Kidney epithelial cell (primary cell): Measurements from ENCODE around the gene EHD1. TPM values are rescaled to one million over a fixed set of nuclear protein-coding genes. Genes with fewer than 3 reads are reported as not detected.
A peak's percentile ranks its signal among the peaks of the same experiment; 100 is the strongest.

ENCODE experiments used
- DNase-seq: peaks from one replicate; pipeline ENCODE4 v3.0.0-alpha.2; 2010; ENCODE audit warnings: low read depth
- H3K27me3 ChIP-seq: 2 replicates; pipeline ENCODE4 v1.6.0; 2011; ENCODE audit warnings: low read length; ENCODE audit not compliant: control insufficient read depth, insufficient read depth
- H3K36me3 ChIP-seq: 2 replicates; pipeline ENCODE4 v1.5.1; 2011; ENCODE audit warnings: low read length; ENCODE audit not compliant: control insufficient read depth, insufficient read depth
- H3K4me3 ChIP-seq: 2 replicates; pipeline ENCODE4 v1.5.1; 2011; ENCODE audit warnings: low read depth, mild to moderate bottlenecking, control low read depth, low read length
- total RNA-seq: library from RNA; depleted of rRNA; stranded (reverse); fragments of >200 nt; gene quantifications from 2 replicates; pipeline ENCODE4 v1.2.3, GENCODE V29; 2015
- TF ChIP-seq, protein P1 (sequence below): IDR thresholded peaks from 2 replicates; pipeline ENCODE4 v1.5.1; 2011; ENCODE audit warnings: mild to moderate bottlenecking, moderate library complexity, low read length, control low read depth, inconsistent platforms; ENCODE audit not compliant: insufficient read depth, poor library complexity, severe bottlenecking

Gene EHD1
- total RNA-seq, 1 donor from 2014 or later = 100 TPM

DNA sequence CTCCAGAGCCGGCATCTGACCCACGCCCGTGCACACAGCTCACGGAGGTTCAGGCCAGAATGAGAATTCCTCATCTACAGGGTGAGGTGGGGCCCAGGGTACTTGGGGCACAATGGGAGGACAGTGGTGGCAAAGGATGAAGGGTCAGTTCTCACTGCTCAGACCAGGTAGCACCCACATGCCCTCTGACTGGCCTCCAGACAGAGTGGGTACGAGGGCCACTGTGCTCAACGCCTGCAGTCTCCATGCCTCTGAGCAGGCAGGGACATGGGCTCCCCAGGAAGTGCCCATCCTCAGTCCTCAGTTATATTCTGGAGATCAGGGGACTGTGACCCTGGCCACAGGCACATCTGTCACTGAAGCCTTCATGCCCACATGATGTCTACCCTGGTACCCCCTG, 20.9 kb downstream of the EHD1 start:
- Histone ChIP-seq H3K36me3 (peaks cover 3% of the 10 kb centered on the region), H3K4me3 (no peak overlapping the region), H3K27me3 (no peaks in the 10 kb centered on the region)
- DNase-seq = no peak
- TF ChIP-seq, protein P1, sequence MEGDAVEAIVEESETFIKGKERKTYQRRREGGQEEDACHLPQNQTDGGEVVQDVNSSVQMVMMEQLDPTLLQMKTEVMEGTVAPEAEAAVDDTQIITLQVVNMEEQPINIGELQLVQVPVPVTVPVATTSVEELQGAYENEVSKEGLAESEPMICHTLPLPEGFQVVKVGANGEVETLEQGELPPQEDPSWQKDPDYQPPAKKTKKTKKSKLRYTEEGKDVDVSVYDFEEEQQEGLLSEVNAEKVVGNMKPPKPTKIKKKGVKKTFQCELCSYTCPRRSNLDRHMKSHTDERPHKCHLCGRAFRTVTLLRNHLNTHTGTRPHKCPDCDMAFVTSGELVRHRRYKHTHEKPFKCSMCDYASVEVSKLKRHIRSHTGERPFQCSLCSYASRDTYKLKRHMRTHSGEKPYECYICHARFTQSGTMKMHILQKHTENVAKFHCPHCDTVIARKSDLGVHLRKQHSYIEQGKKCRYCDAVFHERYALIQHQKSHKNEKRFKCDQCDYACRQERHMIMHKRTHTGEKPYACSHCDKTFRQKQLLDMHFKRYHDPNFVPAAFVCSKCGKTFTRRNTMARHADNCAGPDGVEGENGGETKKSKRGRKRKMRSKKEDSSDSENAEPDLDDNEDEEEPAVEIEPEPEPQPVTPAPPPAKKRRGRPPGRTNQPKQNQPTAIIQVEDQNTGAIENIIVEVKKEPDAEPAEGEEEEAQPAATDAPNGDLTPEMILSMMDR = no peak

DNA sequence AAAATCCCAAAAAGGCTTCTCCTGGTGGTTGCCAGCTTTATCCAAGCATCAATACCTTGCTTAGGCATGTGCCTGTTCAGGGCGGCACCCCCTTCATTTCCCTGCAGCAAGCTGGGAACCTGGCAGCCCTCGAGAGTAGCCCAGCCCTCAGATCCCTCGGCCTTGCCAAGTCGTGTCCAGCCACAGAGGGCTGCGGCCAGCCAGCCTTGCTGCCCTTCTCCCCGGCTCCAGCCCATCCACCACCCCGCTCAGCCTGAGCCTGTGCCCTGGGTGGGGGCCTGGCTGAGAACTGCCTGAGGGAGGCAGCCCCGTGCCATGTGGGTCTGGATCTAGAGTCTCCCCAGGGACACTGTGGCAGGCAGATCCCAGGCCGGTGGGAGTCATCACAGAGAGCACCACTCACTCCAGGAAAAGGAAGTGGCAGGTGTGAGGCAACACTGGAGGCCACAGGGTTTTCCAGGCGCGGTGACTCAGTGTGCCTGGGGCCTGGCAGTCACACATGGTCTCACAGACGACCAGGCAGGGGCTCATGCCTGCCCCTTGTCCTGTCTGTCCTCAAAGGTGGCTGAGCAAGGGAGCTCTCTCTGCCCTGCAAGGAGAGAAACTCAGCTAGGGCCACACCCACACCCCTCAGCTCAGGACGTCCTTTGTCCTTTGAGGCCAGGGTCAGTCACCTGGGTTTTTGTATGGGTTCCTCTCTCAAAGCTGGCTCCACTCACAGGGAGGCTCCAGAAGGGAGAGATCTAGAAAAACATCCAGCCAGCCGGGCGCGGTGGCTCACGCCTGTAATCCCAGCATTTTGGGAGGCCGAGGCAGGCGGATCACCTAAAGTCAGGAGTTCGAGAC, 21.8 kb downstream of the EHD1 start:
- TF ChIP-seq, protein P1 = no peak
- H3K36me3 ChIP-seq = peaks cover 3% of the 10 kb centered on the region
- H3K27me3 ChIP-seq = no peaks in the 10 kb centered on the region
- DNase-seq = peak; percentile 81
- no peak overlapping the region for H3K4me3 ChIP-seq

DNA sequence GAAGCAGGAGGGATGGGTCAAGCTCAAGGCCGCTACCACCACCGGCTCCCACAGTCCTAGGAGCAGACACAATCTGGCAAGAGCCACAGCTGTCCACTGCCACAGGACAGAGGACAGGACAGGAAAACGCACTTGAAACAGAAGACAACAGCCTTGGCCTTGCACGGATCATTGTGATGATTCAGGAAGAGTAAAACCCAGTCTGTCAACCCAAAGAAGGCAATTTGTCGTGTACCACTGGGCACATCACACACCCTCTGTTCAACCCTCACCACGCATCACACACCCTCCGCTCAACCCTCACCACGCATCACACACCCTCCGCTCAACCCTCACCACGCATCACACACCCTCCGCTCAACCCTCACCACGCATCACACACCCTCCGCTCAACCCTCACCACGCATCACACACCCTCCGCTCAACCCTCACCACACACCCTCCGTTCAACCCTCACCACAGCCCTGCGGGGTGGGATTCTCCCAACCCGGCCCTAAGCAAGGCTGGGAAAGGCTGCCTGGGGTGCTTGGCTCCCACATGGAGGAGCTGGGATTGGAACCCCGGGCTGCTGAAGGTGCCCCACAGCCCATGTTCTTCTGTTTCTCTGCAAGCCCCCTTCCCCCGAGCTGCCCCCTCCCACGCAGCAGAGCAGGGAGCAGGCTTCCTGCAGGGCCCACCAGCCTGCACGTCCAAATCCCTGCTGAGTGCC, 22.7 kb downstream of the EHD1 start:
- Histone ChIP-seq H3K27me3 (no peaks in the 10 kb centered on the region), H3K36me3 (peaks cover 3% of the 10 kb centered on the region), H3K4me3 (no peak overlapping the region)
- TF ChIP-seq, protein P1 = no peak
- no peak for DNase-seq

DNA sequence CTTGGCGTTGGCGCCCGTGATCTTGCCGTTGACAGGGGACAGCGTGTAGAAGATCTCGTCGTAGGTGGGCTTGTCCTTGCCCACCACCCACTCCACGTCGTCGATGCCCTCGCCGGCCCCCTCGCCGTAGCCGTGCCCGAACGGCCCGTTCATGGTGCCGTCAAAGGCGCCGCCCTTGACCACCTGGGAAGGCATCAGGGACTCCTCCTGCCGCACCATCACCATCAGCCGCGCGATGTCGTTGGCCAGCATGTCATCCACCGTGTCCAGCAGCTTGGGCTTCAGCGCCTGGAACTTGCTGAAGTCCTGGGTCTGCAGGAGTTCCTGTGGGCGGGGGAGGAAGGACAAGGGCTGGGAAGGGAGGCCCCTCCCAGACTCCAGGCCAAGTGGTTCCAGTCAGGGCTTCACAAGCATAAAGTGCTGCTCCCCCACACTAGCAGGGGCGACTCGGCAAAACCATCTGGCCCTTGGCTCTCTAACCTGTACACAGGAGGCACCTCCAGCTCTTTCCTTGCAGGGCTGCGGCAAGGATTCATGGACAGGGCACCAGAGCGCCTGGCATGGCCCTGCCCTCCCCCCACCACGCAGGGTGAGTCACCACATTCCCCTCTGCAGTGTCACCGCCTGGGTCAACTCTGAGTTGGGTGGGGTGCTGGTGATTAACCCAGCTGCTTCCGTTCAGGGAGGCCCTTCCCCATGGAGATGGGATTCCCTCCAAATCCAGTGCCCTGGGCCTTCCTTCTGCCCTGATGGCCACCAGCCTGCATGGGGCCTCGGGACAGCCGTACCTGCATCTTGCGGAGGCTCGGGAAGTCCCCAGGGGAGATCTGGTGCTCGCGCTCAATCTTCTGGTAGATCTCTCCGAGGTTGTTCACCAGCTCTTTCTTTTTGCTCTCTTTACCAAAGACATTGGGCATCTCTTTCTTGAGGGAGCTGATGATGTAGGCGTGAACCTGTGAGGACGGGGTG, 23.6 kb downstream of the EHD1 start:
- Histone ChIP-seq H3K4me3 (no peak overlapping the region), H3K27me3 (no peaks in the 10 kb centered on the region), H3K36me3 (peaks cover 3% of the 10 kb centered on the region)
- TF ChIP-seq, protein P1 = no peak
- DNase-seq = peak; percentile 74

DNA sequence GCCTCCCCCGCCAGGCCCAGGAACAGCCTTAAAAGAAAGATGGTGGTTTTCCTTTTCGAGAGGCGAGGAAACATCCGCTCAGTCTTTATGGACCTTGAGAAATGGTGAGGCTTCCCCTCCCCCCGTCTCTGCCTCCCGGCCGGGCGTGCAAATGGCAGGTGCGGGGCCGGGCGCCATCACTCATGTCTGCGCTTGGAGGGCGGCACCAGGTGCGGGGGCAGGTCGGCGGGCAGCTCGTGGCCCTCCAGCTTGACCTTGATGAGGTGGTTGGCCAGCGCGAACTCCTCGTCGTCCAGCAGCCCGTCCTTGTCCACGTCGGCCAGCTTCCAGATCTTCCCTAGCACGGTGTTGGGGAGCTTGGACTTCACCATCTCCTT, 24.3 kb downstream of the EHD1 start:
- Histone ChIP-seq H3K4me3 (no peak overlapping the region), H3K27me3 (no peaks in the 10 kb centered on the region), H3K36me3 (peaks cover 3% of the 10 kb centered on the region)
- TF ChIP-seq, protein P1 = no peak
- DNase-seq = no peak
